A549 treated with DMSO at 1 μM for 4 hours (cell line): ENCODE measurements around the gene STOM. TPM values are rescaled to one million over a fixed set of nuclear protein-coding genes. Genes with fewer than 3 reads are reported as not detected.

Experiments
- total RNA-seq: library from RNA; stranded (reverse); fragments of 200-300 nt; extraction: Qiagen RNA extraction; gene quantifications from 5 replicates; pipeline ENCODE4 v1.2.3, GENCODE V29; 2022; ENCODE audit warnings: low read depth

STOM gene
- 91.3 to 125 TPM (median 104 TPM) in 5 replicates for total RNA-seq

GRCh38 chr9:121369595-121370265 is at the start of gene STOM:
STOM (minus strand) TSS chr9:121370250; CDS start chr9:121370187, 63 bp downstream.

Other genes starting within 250 kb of the STOM start
- gene RAB14, start 168.4 kb downstream of the STOM start, total RNA-seq, result 39.0 to 54.5 TPM (median 49.1 TPM) in 5 replicates
- gene GSN, start 102.1 kb downstream of the STOM start, total RNA-seq, result 43.8 to 47.3 TPM (median 46.3 TPM) in 5 replicates
- gene GGTA1, start 129.6 kb upstream of the STOM start, total RNA-seq, result not detected in 5 replicates